Activated T-cell treated with anti-CD3 and anti-CD28 coated beads for 48 hours (primary cell): Measurements from ENCODE around the gene NHSL2.
A peak's percentile ranks its signal among the peaks of the same experiment; 100 is the strongest.

ENCODE experiments used
- DNase-seq: peaks from one replicate; pipeline ENCODE4 v3.0.0-alpha.2; 2020; ENCODE audit warnings: low read depth

The NHSL2 gene

GRCh38 chrX:72180539-72180938 lies 269.9 kb downstream of the NHSL2 start:
- no peak for DNase-seq

GRCh38 chrX:72181178-72182125 lies 270.8 kb downstream of the NHSL2 start, which contains the start of gene PIN4:
Gene PIN4 (plus strand): TSS chrX:72181757. CDS start chrX:72181786, 29 bp downstream.
- DNase-seq, result peak; percentile 71

- no peak for DNase-seq
These were observed 272.3 kb downstream of the NHSL2 start for GRCh38 chrX:72182924-72183323.

GRCh38 chrX:72201836-72202536 lies 291.3 kb downstream of the NHSL2 start:
- no peak for DNase-seq
